Activated CD4-positive, alpha-beta memory T cell treated with anti-CD3 and anti-CD28 coated beads, Interleukin-2, amount 10 ng/mL, durations not matched to agents 7 days and 5 days (primary cell): Measurements from ENCODE around the gene GAPT. TPM values are rescaled to one million over a fixed set of nuclear protein-coding genes. Genes with fewer than 3 reads are reported as not detected.

Experiments used
- CTCF ChIA-PET: fragments of 350-600 bp; sonication (Branson Sonifier 250); formaldehyde crosslinking; loops from one replicate; lab custom pipeline; 2021; ENCODE audit warnings: antibody characterized with exemption, inconsistent platforms; lab: Charles Lee
- POLR2A ChIA-PET: fragments of 350-600 bp; sonication (Branson Sonifier 250); formaldehyde crosslinking; loops from one replicate; lab custom pipeline; 2021; ENCODE audit warnings: antibody characterized with exemption; lab: Charles Lee
- DNase-seq: peaks from one replicate; pipeline ENCODE4 v3.0.0-alpha.2; 2020
- H3K27ac Mint-ChIP-seq: one replicate; pipeline ENCODE4 v1.8.0; 2021; ENCODE audit warnings: mild to moderate bottlenecking, mixed read lengths
- H3K27me3 Mint-ChIP-seq: one replicate; pipeline ENCODE4 v1.8.0; 2021; ENCODE audit warnings: mixed read lengths
- H3K36me3 Mint-ChIP-seq: one replicate; pipeline ENCODE4 v1.8.0; 2021; ENCODE audit warnings: low read depth, mixed read lengths
- H3K4me1 Mint-ChIP-seq: one replicate; pipeline ENCODE4 v1.8.0; 2021; ENCODE audit warnings: mixed read lengths
- H3K4me3 Mint-ChIP-seq: one replicate; pipeline ENCODE4 v1.8.0; 2021; ENCODE audit warnings: mild to moderate bottlenecking, mixed read lengths
- H3K9me3 Mint-ChIP-seq: one replicate; pipeline ENCODE4 v1.8.0; 2021; ENCODE audit warnings: mixed read lengths
- total RNA-seq, 2 experiments: library from RNA; stranded (reverse); gene quantifications; one replicate each; pipeline ENCODE4 v1.2.3, GENCODE V29; 2021

Gene GAPT
- total RNA-seq, 2 experiments from 2014 or later = not detected

DNA sequence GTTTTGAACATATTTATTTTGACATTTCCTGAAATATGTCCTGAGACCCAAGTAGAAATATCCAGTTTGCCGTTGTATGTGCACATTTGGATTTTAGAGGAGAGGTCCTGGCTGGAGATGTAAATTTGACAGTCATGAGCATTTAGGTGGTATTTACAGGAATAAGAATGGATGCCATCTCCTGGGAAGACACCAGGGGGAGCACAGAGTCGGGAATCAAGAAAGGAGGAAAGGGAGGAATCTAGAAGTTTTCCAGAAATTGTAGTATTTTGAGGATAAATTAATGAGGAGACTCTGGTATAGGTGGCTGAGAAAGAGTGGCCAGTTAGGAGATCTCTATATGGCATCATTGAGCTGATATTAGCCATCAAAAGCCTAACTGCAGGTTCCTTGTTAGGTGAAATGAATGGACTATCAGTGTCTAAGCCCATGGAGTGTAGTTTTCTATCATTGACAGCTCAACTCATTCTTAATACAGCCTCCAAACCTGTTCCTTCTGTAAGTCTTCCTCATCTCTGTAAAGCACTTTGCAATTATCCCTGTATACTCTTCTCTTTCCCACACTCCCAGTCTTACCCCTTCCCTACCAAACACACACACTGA lies 7.2 kb downstream of the GAPT start:
- H3K9me3 Mint-ChIP-seq = no peaks in the 10 kb centered on the region
- CTCF ChIA-PET = no interaction called here
- H3K4me1 Mint-ChIP-seq = peaks cover 4% of the 10 kb centered on the region
- POLR2A ChIA-PET = no interaction called here
- DNase-seq = no peak
- peaks cover 9% of the 10 kb centered on the region for H3K27me3 Mint-ChIP-seq
- H3K4me3 Mint-ChIP-seq = no peak overlapping the region
- H3K27ac Mint-ChIP-seq = no peak overlapping the region
- H3K36me3 Mint-ChIP-seq = no peaks in the 10 kb centered on the region

DNA sequence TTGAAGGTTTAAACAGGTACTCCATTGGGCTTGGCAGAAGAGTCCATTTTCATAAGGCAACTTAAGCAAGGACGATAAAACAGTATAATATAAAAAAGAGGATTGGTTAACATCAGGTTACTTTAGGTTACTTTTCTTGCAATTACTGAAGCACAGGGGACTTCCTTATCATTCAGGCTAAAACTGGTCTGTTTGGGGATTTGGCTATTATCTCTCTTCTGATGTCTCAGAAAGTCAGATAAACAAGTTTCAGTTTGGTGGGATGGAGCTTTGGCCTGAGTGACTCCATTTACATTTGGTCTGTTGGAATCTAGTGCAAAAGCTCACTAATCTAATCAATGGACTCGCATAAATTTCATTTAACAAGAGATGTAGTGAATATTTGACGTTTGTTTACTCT lies 8.0 kb downstream of the GAPT start:
- CTCF ChIA-PET = no interaction called here
- Mint-ChIP-seq H3K27me3 (peaks cover 9% of the 10 kb centered on the region), H3K27ac (no peak overlapping the region), H3K4me1 (peaks cover 4% of the 10 kb centered on the region), H3K9me3 (no peaks in the 10 kb centered on the region), H3K36me3 (no peaks in the 10 kb centered on the region), H3K4me3 (no peak overlapping the region)
- POLR2A ChIA-PET = no interaction called here
- DNase-seq = no peak

GRCh38 chr5:58499941-58500340 lies 8.7 kb downstream of the GAPT start:
- Mint-ChIP-seq H3K4me3 (no peak overlapping the region), H3K4me1 (peaks cover 4% of the 10 kb centered on the region), H3K27ac (no peak overlapping the region), H3K36me3 (no peaks in the 10 kb centered on the region), H3K9me3 (no peaks in the 10 kb centered on the region), H3K27me3 (peaks cover 9% of the 10 kb centered on the region)
- ChIA-PET CTCF (no interaction called here), POLR2A (no interaction called here)
- no peak for DNase-seq

DNA sequence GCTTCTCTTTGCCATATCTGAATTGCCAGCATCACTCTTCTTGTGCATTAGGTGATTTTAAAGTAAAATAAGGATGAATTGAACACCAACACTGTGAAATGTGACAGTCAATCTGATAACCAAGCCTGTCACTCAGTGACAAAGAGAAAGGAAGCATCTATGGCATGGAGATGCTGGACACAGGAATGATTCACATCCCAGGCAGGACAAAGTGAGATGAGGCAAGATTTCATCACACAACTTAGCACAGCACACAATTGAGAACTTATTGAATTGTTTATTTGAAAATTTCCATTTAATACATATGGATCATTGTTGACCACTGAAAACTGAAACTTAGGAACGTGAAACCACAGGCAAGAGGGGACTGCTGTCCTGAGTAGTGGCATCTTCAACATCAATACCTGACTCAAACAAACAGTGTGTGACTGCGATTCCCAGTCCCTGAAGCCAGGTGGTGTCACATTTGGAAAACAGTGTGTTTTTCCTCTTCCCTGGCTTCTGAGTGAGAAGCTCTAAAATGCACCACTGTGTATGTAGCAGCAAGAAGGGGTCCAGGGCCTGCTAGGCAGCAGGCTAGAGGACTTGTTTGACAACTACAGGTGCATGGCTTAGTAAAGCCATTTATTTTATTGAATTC lies 10.7 kb downstream of the GAPT start:
- Mint-ChIP-seq H3K36me3 (no peaks in the 10 kb centered on the region), H3K4me3 (no peak overlapping the region), H3K9me3 (no peaks in the 10 kb centered on the region), H3K27me3 (peaks cover 6% of the 10 kb centered on the region), H3K27ac (no peak overlapping the region), H3K4me1 (peaks cover 4% of the 10 kb centered on the region)
- no peak for DNase-seq
- CTCF ChIA-PET = interaction anchor here (0.7 kb wide), 1 partner anchor 322 kb away, joined by 3 read pairs; no protein-coding TSS in a partner anchor
- POLR2A ChIA-PET = no interaction called here

DNA sequence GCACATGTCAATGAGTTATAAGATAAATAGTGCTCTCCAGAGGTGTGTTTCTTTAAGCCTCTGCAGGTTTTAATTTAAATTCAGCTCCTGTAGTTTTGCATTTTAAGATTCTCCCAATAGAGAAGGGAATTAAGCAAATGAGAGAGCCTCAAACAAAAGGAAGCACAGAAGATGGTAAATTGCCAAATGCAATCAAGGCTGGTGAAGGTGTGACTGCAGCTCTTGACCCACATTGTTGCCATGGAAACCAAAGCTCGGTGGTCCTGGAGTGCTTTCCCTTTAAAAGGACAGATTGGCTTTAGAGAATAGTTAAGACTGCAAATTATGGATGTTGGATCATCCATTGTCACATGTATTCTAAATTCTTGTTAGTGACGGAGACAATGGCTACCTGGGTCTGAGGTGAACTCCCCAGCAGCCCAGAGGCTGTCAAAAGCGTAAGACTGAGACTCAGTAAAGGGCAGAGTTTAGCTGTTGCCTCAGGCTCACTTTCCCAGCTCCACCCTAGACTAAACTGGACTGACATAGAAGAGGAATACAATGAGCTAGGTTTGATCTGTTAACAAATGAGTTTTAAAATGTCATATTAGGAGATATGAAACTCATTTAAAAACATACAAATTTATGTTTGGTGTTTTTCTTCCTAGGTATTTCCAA lies 12.3 kb downstream of the GAPT start:
- no peak for DNase-seq
- peaks cover 4% of the 10 kb centered on the region for H3K4me1 Mint-ChIP-seq
- H3K4me3 Mint-ChIP-seq = no peak overlapping the region
- no peaks in the 10 kb centered on the region for H3K9me3 Mint-ChIP-seq
- POLR2A ChIA-PET = no interaction called here
- H3K27ac Mint-ChIP-seq = no peak overlapping the region
- H3K36me3 Mint-ChIP-seq = no peaks in the 10 kb centered on the region
- CTCF ChIA-PET = no interaction called here
- H3K27me3 Mint-ChIP-seq = peaks cover 6% of the 10 kb centered on the region

DNA sequence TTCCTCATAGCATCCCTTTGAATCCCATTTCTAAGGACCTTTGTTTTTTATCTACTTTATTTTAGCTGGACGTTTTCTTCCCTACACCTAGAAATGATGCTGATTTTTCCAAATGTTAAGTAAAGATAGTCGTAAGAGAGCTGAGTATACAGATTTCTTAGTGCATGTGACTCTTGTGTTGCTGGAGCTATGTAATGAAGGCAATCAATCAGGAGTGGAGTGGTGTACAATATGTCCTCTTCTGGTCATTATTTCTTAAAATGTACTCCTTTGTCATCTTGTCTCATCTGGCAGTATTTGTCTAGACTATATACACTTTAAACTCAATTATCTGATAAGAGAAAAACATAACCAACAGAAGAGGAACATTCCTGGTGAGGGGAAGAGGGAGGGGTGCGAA lies 13.5 kb downstream of the GAPT start:
- DNase-seq = no peak
- Mint-ChIP-seq H3K4me3 (no peak overlapping the region), H3K27ac (no peak overlapping the region), H3K36me3 (no peaks in the 10 kb centered on the region), H3K27me3 (peaks cover 6% of the 10 kb centered on the region), H3K9me3 (no peaks in the 10 kb centered on the region), H3K4me1 (peaks cover 2% of the 10 kb centered on the region)
- ChIA-PET POLR2A (no interaction called here), CTCF (no interaction called here)

GRCh38 chr5:58505502-58505901 lies 14.3 kb downstream of the GAPT start:
- DNase-seq = no peak
- H3K36me3 Mint-ChIP-seq = no peaks in the 10 kb centered on the region
- H3K4me3 Mint-ChIP-seq = no peak overlapping the region
- POLR2A ChIA-PET = no interaction called here
- H3K4me1 Mint-ChIP-seq = no peaks in the 10 kb centered on the region
- no peak overlapping the region for H3K27ac Mint-ChIP-seq
- H3K9me3 Mint-ChIP-seq = no peaks in the 10 kb centered on the region
- CTCF ChIA-PET = no interaction called here
- H3K27me3 Mint-ChIP-seq = peaks cover 6% of the 10 kb centered on the region

GRCh38 chr5:58505971-58506640 lies 14.9 kb downstream of the GAPT start:
- CTCF ChIA-PET = no interaction called here
- Mint-ChIP-seq H3K27ac (no peak overlapping the region), H3K4me1 (no peaks in the 10 kb centered on the region), H3K36me3 (no peaks in the 10 kb centered on the region), H3K9me3 (no peaks in the 10 kb centered on the region), H3K4me3 (no peak overlapping the region), H3K27me3 (peaks cover 6% of the 10 kb centered on the region)
- no peak for DNase-seq
- POLR2A ChIA-PET = no interaction called here

- no peak overlapping the region for H3K27ac Mint-ChIP-seq
- H3K36me3 Mint-ChIP-seq = no peaks in the 10 kb centered on the region
- POLR2A ChIA-PET = no interaction called here
- no peak overlapping the region for H3K4me3 Mint-ChIP-seq
- no peaks in the 10 kb centered on the region for H3K9me3 Mint-ChIP-seq
- CTCF ChIA-PET = no interaction called here
- peaks cover 2% of the 10 kb centered on the region for H3K27me3 Mint-ChIP-seq
- H3K4me1 Mint-ChIP-seq = no peaks in the 10 kb centered on the region
- no peak for DNase-seq
Measured at GRCh38 chr5:58507715-58508114, 16.5 kb downstream of the GAPT start.

DNA sequence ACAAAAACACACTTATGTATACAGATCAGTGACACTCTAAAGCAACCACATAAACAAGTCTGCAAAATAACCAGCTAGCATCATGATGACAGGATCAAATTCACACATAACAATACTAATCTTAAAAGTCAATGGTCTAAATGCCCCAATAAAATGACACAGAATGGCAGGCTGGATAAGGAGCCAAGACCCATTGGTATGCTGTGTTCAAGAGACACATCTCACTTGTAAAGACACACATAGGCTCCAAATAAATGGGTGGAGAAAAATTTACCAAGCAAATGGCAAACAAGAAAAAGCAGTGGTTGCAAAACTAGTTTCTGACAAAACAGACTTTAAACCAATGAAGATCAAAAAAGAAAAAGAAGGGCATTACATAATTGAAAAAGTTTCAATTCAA lies 26.0 kb downstream of the GAPT start:
- DNase-seq = no peak
- no peaks in the 10 kb centered on the region for H3K36me3 Mint-ChIP-seq
- H3K4me1 Mint-ChIP-seq = no peaks in the 10 kb centered on the region
- H3K27ac Mint-ChIP-seq = no peak overlapping the region
- H3K4me3 Mint-ChIP-seq = no peak overlapping the region
- ChIA-PET POLR2A (no interaction called here), CTCF (no interaction called here)
- peaks cover 6% of the 10 kb centered on the region for H3K9me3 Mint-ChIP-seq
- no peaks in the 10 kb centered on the region for H3K27me3 Mint-ChIP-seq

DNA sequence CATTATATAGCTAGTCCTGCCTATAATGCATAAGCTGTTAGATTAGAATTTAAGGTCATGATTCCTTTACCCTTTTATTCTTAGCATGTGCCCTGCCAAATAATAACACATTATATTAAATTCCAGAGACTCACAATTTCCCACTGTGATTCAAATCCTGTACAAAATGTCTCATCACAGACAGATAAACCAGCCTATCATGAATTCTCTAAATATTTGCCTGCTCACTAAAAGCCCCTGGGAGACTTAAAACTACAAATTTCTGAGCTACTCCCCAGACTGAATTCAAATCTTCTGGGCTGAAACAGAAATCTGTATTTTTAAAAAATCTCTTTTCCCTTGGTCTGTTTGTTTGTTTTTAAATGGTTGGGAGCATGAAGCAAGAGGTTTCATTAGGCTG lies 32.7 kb downstream of the GAPT start:
- Mint-ChIP-seq H3K27ac (no peak overlapping the region), H3K4me3 (no peak overlapping the region), H3K4me1 (no peaks in the 10 kb centered on the region), H3K27me3 (peaks cover 2% of the 10 kb centered on the region), H3K9me3 (no peaks in the 10 kb centered on the region), H3K36me3 (no peaks in the 10 kb centered on the region)
- ChIA-PET POLR2A (no interaction called here), CTCF (no interaction called here)
- no peak for DNase-seq

GRCh38 chr5:58524571-58524970 lies 33.3 kb downstream of the GAPT start:
- Mint-ChIP-seq H3K4me3 (no peak overlapping the region), H3K27me3 (peaks cover 2% of the 10 kb centered on the region), H3K4me1 (no peaks in the 10 kb centered on the region), H3K36me3 (no peaks in the 10 kb centered on the region), H3K9me3 (no peaks in the 10 kb centered on the region), H3K27ac (no peak overlapping the region)
- POLR2A ChIA-PET = no interaction called here
- CTCF ChIA-PET = no interaction called here
- DNase-seq = no peak

- DNase-seq = no peak
- no peaks in the 10 kb centered on the region for H3K4me1 Mint-ChIP-seq
- no peak overlapping the region for H3K4me3 Mint-ChIP-seq
- CTCF ChIA-PET = no interaction called here
- no peaks in the 10 kb centered on the region for H3K9me3 Mint-ChIP-seq
- POLR2A ChIA-PET = no interaction called here
- H3K27ac Mint-ChIP-seq = no peak overlapping the region
- peaks cover 2% of the 10 kb centered on the region for H3K27me3 Mint-ChIP-seq
- H3K36me3 Mint-ChIP-seq = no peaks in the 10 kb centered on the region
Measured at GRCh38 chr5:58530942-58531490, 39.8 kb downstream of the GAPT start.
